HepG2 (cell line): ENCODE data around the gene TYROBP. TPM values are rescaled to one million over a fixed set of nuclear protein-coding genes. Genes with fewer than 3 reads are reported as not detected.

Experiments
- ATAC-seq: fragments of 200-7000 bp; cut with Tn5 transposase; 3 replicates; pipeline ENCODE4 v1.9.1; 2020; ENCODE audit warnings: mild to moderate bottlenecking, moderate library complexity
- BruUV-seq: library from RNA; stranded (reverse); fragments of 400-500 nt; replicated peaks from 2 replicates; lab custom pipeline; 2021; lab: Mats Ljungman, UMichigan
- CTCF ChIA-PET: fragments of 300-600 bp; formaldehyde crosslinking; extraction: SDS; loops from one replicate; lab custom pipeline; 2021; ENCODE audit warnings: low total read pairs, inconsistent platforms, low intra/inter-chr PET ratio; lab: Yijun Ruan, JAX
- POLR2A ChIA-PET: fragments of 350-600 bp; sonication (Branson Sonifier 250); formaldehyde crosslinking; loops from one replicate; lab custom pipeline; 2020; ENCODE audit warnings: antibody characterized with exemption, inconsistent platforms; lab: Yijun Ruan, JAX
- DNase-seq: peaks from one replicate; pipeline ENCODE4 v3.0.0-alpha.2; 2015; ENCODE audit warnings: low spot score
- FAIRE-seq: peaks from 3 replicates; lab custom pipeline; 2011; peaks lifted over from hg19 to GRCh38; lab: Jason Lieb, UNC
- H2AFZ ChIP-seq: one replicate; pipeline ENCODE4 v1.6.1; 2011; ENCODE audit warnings: low read length, inconsistent platforms
- H3K27ac ChIP-seq: fragments of 300-600 bp; 3 replicates; pipeline ENCODE4 v1.8.0; 2011; ENCODE audit warnings: mixed run types, mild to moderate bottlenecking, mixed read lengths, low read length, inconsistent platforms; ENCODE audit not compliant: insufficient read depth; ENCODE audit errors: extremely low read length
- H3K27me3 ChIP-seq, 2 experiments: fragments of 200-600 bp in 1 of 2; 2 replicates in 1 of 2; 3 replicates in 1 of 2; pipeline versions ENCODE4 v1.6.0 to v1.8.0; 2011; ENCODE audit warnings: low read length in 2 of 2, mild to moderate bottlenecking in 2 of 2, moderate library complexity in 2 of 2, inconsistent platforms in 1 of 2; ENCODE audit not compliant: insufficient read depth in 2 of 2, control insufficient read depth in 1 of 2
- H3K36me3 ChIP-seq, 2 experiments: fragments of 200-600 bp in 1 of 2; replicated peaks in 1 of 2; 2 replicates in 1 of 2; 3 replicates in 1 of 2; pipeline versions ENCODE4 v1.5.1 to v1.8.0; 2011; ENCODE audit warnings: low read length in 2 of 2, inconsistent platforms in 1 of 2; ENCODE audit not compliant: insufficient read depth in 2 of 2, control insufficient read depth in 1 of 2
- H3K4me1 ChIP-seq: 2 replicates; pipeline ENCODE4 v1.5.1; 2012; ENCODE audit warnings: low read length, inconsistent platforms; ENCODE audit not compliant: insufficient read depth
- H3K4me2 ChIP-seq: 2 replicates; pipeline ENCODE4 v1.6.0; 2011; ENCODE audit warnings: low read depth, low read length, inconsistent platforms
- H3K4me3 ChIP-seq, 3 experiments: fragments of 200-600 bp in 1 of 3; sonication (generic), shearing (Covaris generic) in 1 of 3; replicated peaks in 1 of 3; 2 replicates each; pipeline ENCODE4 v1.5.1; 2011 to 2016; ENCODE audit warnings: low read length in 3 of 3, inconsistent platforms in 2 of 3, low read depth in 2 of 3, mild to moderate bottlenecking in 2 of 3, control low read depth in 1 of 3, mixed read lengths in 1 of 3; ENCODE audit not compliant: insufficient read depth in 1 of 3
- H3K79me2 ChIP-seq: one replicate; pipeline ENCODE4 v1.6.1; 2011; ENCODE audit warnings: low read length, inconsistent platforms; ENCODE audit not compliant: insufficient read depth
- H3K9ac ChIP-seq: 2 replicates; pipeline ENCODE4 v1.6.0; 2011; ENCODE audit warnings: mild to moderate bottlenecking, low read depth, low read length, inconsistent platforms; ENCODE audit not compliant: insufficient read depth
- H3K9me3 ChIP-seq: 2 replicates; pipeline ENCODE4 v1.5.1; 2012; ENCODE audit warnings: mild to moderate bottlenecking, low read length
- H4K20me1 ChIP-seq: 2 replicates; pipeline ENCODE4 v1.6.0; 2011; ENCODE audit warnings: inconsistent platforms, mild to moderate bottlenecking, low read length, moderate library complexity; ENCODE audit not compliant: insufficient read depth
- ATF1 ChIP-seq: IDR thresholded peaks from 2 replicates; pipeline ENCODE4 v1.6.1; 2016; ENCODE audit warnings: mild to moderate bottlenecking, control low read depth
- ETS1 ChIP-seq: sonication (generic); formaldehyde crosslinking; IDR thresholded peaks from 2 replicates; pipeline ENCODE4 v1.4.0; 2020; ENCODE audit warnings: missing genetic modification reagents
- HES4 ChIP-seq: sonication (generic); formaldehyde crosslinking; IDR thresholded peaks from 2 replicates; pipeline ENCODE4 v1.9.0; 2021; ENCODE audit warnings: mild to moderate bottlenecking, missing genetic modification reagents, borderline replicate concordance
- NR2F1 ChIP-seq, 2 experiments: fragments of 450-650 bp in 1 of 2; formaldehyde crosslinking in 1 of 2; IDR thresholded peaks; 2 replicates each; pipeline versions ENCODE4 v1.5.0 to v1.6.1; 2016 to 2020; ENCODE audit warnings: mild to moderate bottlenecking in 1 of 2, missing compliant biosample characterization in 1 of 2, missing genetic modification reagents in 1 of 2, moderate library complexity in 1 of 2
- NR2F6 ChIP-seq, 2 experiments: IDR thresholded peaks; 2 replicates each; pipeline ENCODE4 v1.6.1; 2016; ENCODE audit warnings: antibody characterized with exemption in 1 of 2, mild to moderate bottlenecking in 1 of 2
- ZBTB10 ChIP-seq: sonication (generic); formaldehyde crosslinking; IDR thresholded peaks from 2 replicates; pipeline ENCODE4 v1.4.0; 2020; ENCODE audit warnings: missing genetic modification reagents, borderline replicate concordance
- ZBTB20 ChIP-seq: sonication (generic); formaldehyde crosslinking; IDR thresholded peaks from 2 replicates; pipeline ENCODE4 v1.8.1; 2023; ENCODE audit warnings: missing genetic modification reagents, low read depth, mild to moderate bottlenecking, borderline replicate concordance
- ZNF431 ChIP-seq: sonication (generic); formaldehyde crosslinking; IDR thresholded peaks from 2 replicates; pipeline ENCODE4 v1.9.0; 2022; ENCODE audit warnings: missing genetic modification reagents, low read depth, mild to moderate bottlenecking, borderline replicate concordance
- ZNF580 ChIP-seq: IDR thresholded peaks from 2 replicates; pipeline ENCODE4 v1.6.1; 2016; ENCODE audit warnings: low read depth, borderline replicate concordance
- WGBS: methylation state at CpG from one replicate; pipeline ENCODE4 v1.1.6; 2017; ENCODE audit warnings: low lambda C conversion rate; 5-methylcytosine and 5-hydroxymethylcytosine counted together
- in situ Hi-C: cut with HindIII; loops from 2 replicates; pipeline ENCODE4 v1.10.0; 2017; ENCODE audit warnings: low pct_unique_long_range_greater_than_20kb; ENCODE audit not compliant: extremely low pct_ligation_motif_present
- intact Hi-C: fragments of 100-400 bp; cut with micrococcal nuclease; formaldehyde crosslinking; loops from one replicate; pipeline ENCODE4 v1.10.0; 2022; ENCODE audit not compliant: unreplicated experiment
- polyA plus RNA-seq, 8 experiments: library from polyadenylated mRNA; depleted of rRNA in 3 of 8; stranded (reverse) in 7 of 8; unstranded in 1 of 8; fragments of >200 nt; fragmentation: Illumina TruSeq in 4 of 8; extraction: Trizol in 4 of 8; gene quantifications; 2 replicates each; pipeline versions ENCODE4 v1.2.1 to v1.2.3, GENCODE V29; 2011 to 2016; ENCODE audit warnings: low read depth in 4 of 8, missing spikeins in 1 of 8, mixed read lengths in 1 of 8; ENCODE audit not compliant: insufficient read depth in 1 of 8
- total RNA-seq, 5 experiments: library from RNA; depleted of rRNA; stranded (reverse); fragments of >200 nt; fragmentation: Illumina TruSeq; extraction: Trizol; gene quantifications; 2 replicates each; pipeline ENCODE4 v1.2.3, GENCODE V29; 2016; ENCODE audit warnings: low read depth in 1 of 5

The TYROBP gene
- total and polyA plus RNA-seq, 2 of the 13 experiments (the other 11 are each of a cell fraction or from before 2014, with no cell fraction given) = not detected

- no peaks in the 10 kb centered on the region for H3K79me2 ChIP-seq
- H3K9me3 ChIP-seq = no peaks in the 10 kb centered on the region
- no peak overlapping the region for H2AFZ ChIP-seq
- no peak overlapping the region for H3K27ac ChIP-seq
- intact Hi-C loops = no loop called here
- H3K27me3 ChIP-seq = no peaks in the 10 kb centered on the region
- WGBS = 94% methylated on average over 7 of the region's 18 CpGs
- in situ Hi-C loops = loop anchor here (10.0 kb wide), 1 partner anchor 45 kb away; the partner anchor contains the start of gene LRFN3
- H3K36me3 ChIP-seq = peaks cover 5 to 17% of the 10 kb centered on the region in 2 experiments; a peak in 3 of 5 replicates
- no peak overlapping the region for H3K9ac ChIP-seq
- TF ChIP-seq ZNF431 (CRISPR knock-in tag) (no peak), NR2F1 (CRISPR knock-in tag; IDR thresholded peaks at IDR 0.05) (peak in 1 of 2 experiments; percentile 53; a peak in 2 of 4 replicates), NR2F6 (IDR thresholded peaks at IDR 0.05) (peak; percentile 71), NR2F6 (CRISPR knock-in tag; IDR thresholded peaks at IDR 0.05) (no peak)
- ChIA-PET POLR2A (no interaction called here), CTCF (no interaction called here)
- ATAC-seq (no peak), FAIRE-seq (no peak), DNase-seq (no peak)
- no peaks in the 10 kb centered on the region for H3K4me1 ChIP-seq
- no peak overlapping the region for H3K4me3 ChIP-seq
- no peaks in the 10 kb centered on the region for H4K20me1 ChIP-seq
- BruUV-seq = no TSS peak
- no peak overlapping the region for H3K4me2 ChIP-seq
Observed at GRCh38 chr19:35889370-35890112, 18.6 kb downstream of the TYROBP start.

GRCh38 chr19:35888398-35888797 lies 19.7 kb downstream of the TYROBP start:
- ChIA-PET POLR2A (no interaction called here), CTCF (no interaction called here)
- H3K36me3 ChIP-seq = peaks cover 4 to 14% of the 10 kb centered on the region in 2 experiments; a peak in 3 of 5 replicates
- H3K27ac ChIP-seq = no peak overlapping the region
- H3K4me2 ChIP-seq = no peak overlapping the region
- FAIRE-seq (no peak), ATAC-seq (no peak), DNase-seq (no peak)
- no peaks in the 10 kb centered on the region for H3K27me3 ChIP-seq
- 98% methylated on average over 9 of the region's 9 CpGs for WGBS
- no peak overlapping the region for H3K4me3 ChIP-seq
- no peak overlapping the region for H3K9ac ChIP-seq
- intact Hi-C loops (no loop called here), in situ Hi-C loops (loop anchor here (10.0 kb wide), 1 partner anchor 46 kb away; the partner anchor contains the start of gene LRFN3)
- no peak for TF ChIP-seq ZBTB20 (CRISPR knock-in tag)
- no peak for TF ChIP-seq ZNF580 (CRISPR knock-in tag)
- no peak for TF ChIP-seq ATF1 (CRISPR knock-in tag)
- no peak for TF ChIP-seq HES4 (CRISPR knock-in tag)
- TF ChIP-seq ZBTB10 (CRISPR knock-in tag) = no peak
- no peak for TF ChIP-seq ETS1
- no peaks in the 10 kb centered on the region for H3K4me1 ChIP-seq
- H2AFZ ChIP-seq = no peak overlapping the region
- no peaks in the 10 kb centered on the region for H3K9me3 ChIP-seq
- BruUV-seq = no TSS peak
- H4K20me1 ChIP-seq = no peaks in the 10 kb centered on the region
- H3K79me2 ChIP-seq = no peaks in the 10 kb centered on the region
